GM23338 (cell line): ENCODE measurements around the gene RTP5. TPM values are rescaled to one million over a fixed set of nuclear protein-coding genes. Genes with fewer than 3 reads are reported as not detected.

Source experiments
- ATAC-seq: fragments of 200-7000 bp; cut with Tn5 transposase; 3 replicates; pipeline ENCODE4 v1.9.1; 2020
- DNase-seq: peaks from one replicate; pipeline ENCODE4 v3.0.0-alpha.2; 2015; ENCODE audit warnings: low spot score
- H2AFZ ChIP-seq: fragments of 200-600 bp; sonication (generic); 2 replicates; pipeline ENCODE4 v1.8.0; 2016; ENCODE audit warnings: antibody characterized with exemption, mild to moderate bottlenecking, moderate library complexity
- H3F3A ChIP-seq: fragments of 200-600 bp; sonication (generic); replicated peaks from 2 replicates; pipeline ENCODE4 v1.8.0; 2017; ENCODE audit warnings: antibody characterized with exemption, mixed run types, low read depth
- H3K27ac ChIP-seq: fragments of 200-600 bp; sonication (generic); 2 replicates; pipeline ENCODE4 v1.6.1; 2016; ENCODE audit warnings: low read depth
- H3K27me3 ChIP-seq: fragments of 200-600 bp; sonication (generic); 2 replicates; pipeline ENCODE4 v1.8.0; 2016; ENCODE audit warnings: mild to moderate bottlenecking, mixed run types, moderate library complexity; ENCODE audit not compliant: insufficient read depth
- H3K36me3 ChIP-seq: fragments of 200-600 bp; sonication (generic); 2 replicates; pipeline ENCODE4 v1.8.0; 2016; ENCODE audit warnings: mild to moderate bottlenecking; ENCODE audit not compliant: insufficient read depth
- H3K4me1 ChIP-seq: fragments of 200-600 bp; sonication (generic); 2 replicates; pipeline ENCODE4 v1.8.0; 2016; ENCODE audit warnings: mild to moderate bottlenecking, moderate library complexity; ENCODE audit not compliant: insufficient read depth
- H3K4me2 ChIP-seq: fragments of 200-600 bp; sonication (generic); 2 replicates; pipeline ENCODE4 v1.7.1; 2017; ENCODE audit warnings: mixed run types
- H3K4me3 ChIP-seq: fragments of 200-600 bp; sonication (generic); 2 replicates; pipeline ENCODE4 v1.6.1; 2016; ENCODE audit warnings: mixed run types
- H3K79me2 ChIP-seq: fragments of 200-600 bp; sonication (generic); replicated peaks from 2 replicates; pipeline ENCODE4 v1.8.0; 2017; ENCODE audit warnings: mild to moderate bottlenecking; ENCODE audit not compliant: insufficient read depth
- H3K9me2 ChIP-seq: fragments of 200-600 bp; sonication (generic); 2 replicates; pipeline ENCODE4 v1.8.0; 2017; ENCODE audit not compliant: insufficient read depth
- H4K20me1 ChIP-seq: fragments of 200-600 bp; sonication (generic); replicated peaks from 2 replicates; pipeline ENCODE4 v1.8.0; 2017; ENCODE audit warnings: mild to moderate bottlenecking; ENCODE audit not compliant: insufficient read depth
- H3K27ac Mint-ChIP-seq: 2 replicates; pipeline ENCODE4 v1.8.0; 2020; ENCODE audit warnings: inconsistent platforms, mild to moderate bottlenecking, moderate library complexity, mixed read lengths
- H3K27me3 Mint-ChIP-seq: 3 replicates; pipeline ENCODE4 v1.8.0; 2022; ENCODE audit warnings: low read depth, mild to moderate bottlenecking, moderate library complexity, mixed read lengths, inconsistent platforms; ENCODE audit not compliant: insufficient read depth, poor library complexity
- H3K36me3 Mint-ChIP-seq: 3 replicates; pipeline ENCODE4 v1.8.0; 2021; ENCODE audit warnings: low read depth, mild to moderate bottlenecking, inconsistent platforms, moderate library complexity, mixed read lengths
- H3K4me1 Mint-ChIP-seq: 3 replicates; pipeline ENCODE4 v1.8.0; 2020; ENCODE audit warnings: mild to moderate bottlenecking, inconsistent platforms, mixed read lengths
- H3K4me3 Mint-ChIP-seq: 3 replicates; pipeline ENCODE4 v1.8.0; 2021; ENCODE audit warnings: moderate library complexity, mild to moderate bottlenecking, inconsistent platforms, mixed read lengths
- H3K9me3 Mint-ChIP-seq: 3 replicates; pipeline ENCODE4 v1.8.0; 2020; ENCODE audit warnings: moderate library complexity, mild to moderate bottlenecking, inconsistent platforms, mixed read lengths
- EZH2 ChIP-seq: fragments of 200-600 bp; sonication (generic); IDR thresholded peaks from one replicate; pipeline ENCODE4 v1.8.0; 2017; ENCODE audit warnings: antibody characterized with exemption, mild to moderate bottlenecking, low read depth; ENCODE audit not compliant: unreplicated experiment
- EZH2phosphoT487 ChIP-seq: fragments of 200-600 bp; sonication (generic); IDR thresholded peaks from one replicate; pipeline ENCODE4 v1.8.1; 2018; ENCODE audit warnings: antibody characterized with exemption; ENCODE audit not compliant: unreplicated experiment
- JUNB ChIP-seq: IDR thresholded peaks from one replicate; pipeline ENCODE4 v1.6.1; 2016; ENCODE audit warnings: antibody characterized with exemption; ENCODE audit not compliant: unreplicated experiment
- POLR2AphosphoS5 ChIP-seq: IDR thresholded peaks from 2 replicates; pipeline ENCODE4 v1.6.1; 2016; ENCODE audit warnings: antibody characterized with exemption, low read depth
- STAT1 ChIP-seq: IDR thresholded peaks from one replicate; pipeline ENCODE4 v1.6.1; 2016; ENCODE audit warnings: antibody characterized with exemption; ENCODE audit not compliant: unreplicated experiment
- ZNF331 ChIP-seq: fragments of 250-450 bp; sonication (Bioruptor Pico); IDR thresholded peaks from 2 replicates; pipeline ENCODE4 v1.5.0; 2020; ENCODE audit warnings: low read depth, mild to moderate bottlenecking, moderate library complexity
- ZNF462 ChIP-seq: fragments of 250-450 bp; sonication (Bioruptor Pico); IDR thresholded peaks from 2 replicates; pipeline ENCODE4 v1.5.0; 2020; ENCODE audit warnings: mild to moderate bottlenecking, moderate library complexity
- polyA plus RNA-seq: library from polyadenylated mRNA; unstranded; fragments of >200 nt; fragmentation: Nextera tagmentation; extraction: Ambion mirVana; gene quantifications from 2 replicates; pipeline ENCODE4 v1.2.1, GENCODE V29; 2016
- total RNA-seq: library from RNA; depleted of rRNA; stranded (reverse); fragments of >200 nt; shearing (Covaris generic); gene quantifications from 2 replicates; pipeline ENCODE4 v1.2.3, GENCODE V29; 2014

The RTP5 gene
- total and polyA plus RNA-seq, 2 experiments from 2014 or later = not detected

GRCh38 chr2:241895427-241895711 lies 25.8 kb downstream of the RTP5 start (continued):
- TF ChIP-seq ZNF462 (no peak), STAT1 (no peak), EZH2 (no peak), JUNB (no peak), EZH2phosphoT487 (no peak), ZNF331 (CRISPR knock-in tag) (no peak)

GRCh38 chr2:241895712-241896641 lies 26.4 kb downstream of the RTP5 start:
- ATAC-seq (no peak), DNase-seq (no peak)
- TF ChIP-seq ZNF462 (no peak), JUNB (no peak), EZH2 (no peak), POLR2AphosphoS5 (no peak), EZH2phosphoT487 (no peak)

More at GRCh38 chr2:241895712-241896641, 26.4 kb downstream of the RTP5 start:
- H3K4me3 ChIP-seq = no peak overlapping the region
- no peaks in the 10 kb centered on the region for H3K27me3 ChIP-seq
- H3K4me3 Mint-ChIP-seq = no peak overlapping the region
- H3K27me3 Mint-ChIP-seq = peaks cover 28% of the 10 kb centered on the region
- H3K4me1 Mint-ChIP-seq = peaks cover 18% of the 10 kb centered on the region
- H3K4me2 ChIP-seq = no peak overlapping the region
- no peaks in the 10 kb centered on the region; the same call in 2 of the 3 replicates for H3K36me3 Mint-ChIP-seq
- H3K27ac ChIP-seq = no peak overlapping the region
- H3F3A ChIP-seq = no peaks in the 10 kb centered on the region
- H3K9me3 Mint-ChIP-seq = peaks cover 12% of the 10 kb centered on the region; the same call in 2 of the 3 replicates
- H3K27ac Mint-ChIP-seq = no peak overlapping the region
- H3K9me2 ChIP-seq = no peaks in the 10 kb centered on the region
- H3K4me1 ChIP-seq = peaks cover 5% of the 10 kb centered on the region; the same call in 1 of the 2 replicates
- no peaks in the 10 kb centered on the region for H3K79me2 ChIP-seq
- H2AFZ ChIP-seq = no peak overlapping the region
- H3K36me3 ChIP-seq = no peaks in the 10 kb centered on the region
- H4K20me1 ChIP-seq = no peaks in the 10 kb centered on the region; the same call in 1 of the 2 replicates
